GM12878 (cell line): Measurements from ENCODE around the gene FAIM.
"Not testable (repeated sequence)": the region's sequence is repeated elsewhere in the genome, so short reads cannot be mapped to it uniquely, and the experiment has no call there.

ENCODE experiments used
- RFX5 ChIP-seq: IDR thresholded peaks from 2 replicates; pipeline ENCODE4 v1.6.1; 2011; ENCODE audit warnings: low read depth, low read length, improper control_type of control experiment
- TF ChIP-seq, protein P1 (sequence below), 3 experiments: IDR thresholded peaks in 2 of 3; conservative IDR thresholded peaks in 1 of 3; 2 replicates each; pipeline ENCODE4 v1.5.1; 2011; ENCODE audit warnings: low read depth in 3 of 3, low read length in 3 of 3, mild to moderate bottlenecking in 3 of 3, control low read depth in 2 of 3, moderate library complexity in 2 of 3, inconsistent platforms in 1 of 3, mixed read lengths in 1 of 3; ENCODE audit not compliant: control insufficient read depth in 2 of 3, insufficient read depth in 1 of 3; ENCODE audit errors: extremely low read depth in 1 of 3

DNA sequence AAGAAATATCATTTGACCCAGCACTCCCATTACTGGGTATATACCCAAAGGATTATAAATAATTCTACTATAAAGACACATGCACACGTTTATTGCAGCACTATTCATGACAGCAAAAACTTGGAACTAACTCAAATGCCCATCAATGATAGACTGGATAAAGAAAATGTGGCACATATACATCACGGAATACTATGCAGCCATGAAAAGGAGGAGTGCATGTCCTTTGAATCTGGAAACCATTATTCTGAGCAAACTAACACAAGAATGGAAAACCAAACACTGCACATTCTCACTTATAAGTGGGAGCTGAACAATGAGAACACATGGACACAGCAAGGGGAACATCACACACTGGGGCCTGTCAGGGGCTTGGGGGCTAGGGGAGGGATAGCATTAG lies 42.3 kb upstream of the FAIM start:
- TF ChIP-seq, protein P1, sequence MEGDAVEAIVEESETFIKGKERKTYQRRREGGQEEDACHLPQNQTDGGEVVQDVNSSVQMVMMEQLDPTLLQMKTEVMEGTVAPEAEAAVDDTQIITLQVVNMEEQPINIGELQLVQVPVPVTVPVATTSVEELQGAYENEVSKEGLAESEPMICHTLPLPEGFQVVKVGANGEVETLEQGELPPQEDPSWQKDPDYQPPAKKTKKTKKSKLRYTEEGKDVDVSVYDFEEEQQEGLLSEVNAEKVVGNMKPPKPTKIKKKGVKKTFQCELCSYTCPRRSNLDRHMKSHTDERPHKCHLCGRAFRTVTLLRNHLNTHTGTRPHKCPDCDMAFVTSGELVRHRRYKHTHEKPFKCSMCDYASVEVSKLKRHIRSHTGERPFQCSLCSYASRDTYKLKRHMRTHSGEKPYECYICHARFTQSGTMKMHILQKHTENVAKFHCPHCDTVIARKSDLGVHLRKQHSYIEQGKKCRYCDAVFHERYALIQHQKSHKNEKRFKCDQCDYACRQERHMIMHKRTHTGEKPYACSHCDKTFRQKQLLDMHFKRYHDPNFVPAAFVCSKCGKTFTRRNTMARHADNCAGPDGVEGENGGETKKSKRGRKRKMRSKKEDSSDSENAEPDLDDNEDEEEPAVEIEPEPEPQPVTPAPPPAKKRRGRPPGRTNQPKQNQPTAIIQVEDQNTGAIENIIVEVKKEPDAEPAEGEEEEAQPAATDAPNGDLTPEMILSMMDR (IDR thresholded peaks at IDR 0.05 in 2 of 3, conservative IDR thresholded peaks at IDR 0.05 in 1 of 3; ENCODE audit: control insufficient read depth in 2 of 3, extremely low read depth in 1 of 3, insufficient read depth in 1 of 3, low read depth in 3 of 3, low read length in 3 of 3): not testable (repeated sequence)
- TF ChIP-seq RFX5: not testable (repeated sequence)
